Measurements from ENCODE around the gene CLN6. TPM values are rescaled to one million over a fixed set of nuclear protein-coding genes. Genes with fewer than 3 reads are reported as not detected.
"Not testable (repeated sequence)": the region's sequence is repeated elsewhere in the genome, so short reads cannot be mapped to it uniquely, and the experiment has no call there.

CLN6 gene
- total RNA-seq, 1 donor from 2014 or later = 18.7 TPM

DNA sequence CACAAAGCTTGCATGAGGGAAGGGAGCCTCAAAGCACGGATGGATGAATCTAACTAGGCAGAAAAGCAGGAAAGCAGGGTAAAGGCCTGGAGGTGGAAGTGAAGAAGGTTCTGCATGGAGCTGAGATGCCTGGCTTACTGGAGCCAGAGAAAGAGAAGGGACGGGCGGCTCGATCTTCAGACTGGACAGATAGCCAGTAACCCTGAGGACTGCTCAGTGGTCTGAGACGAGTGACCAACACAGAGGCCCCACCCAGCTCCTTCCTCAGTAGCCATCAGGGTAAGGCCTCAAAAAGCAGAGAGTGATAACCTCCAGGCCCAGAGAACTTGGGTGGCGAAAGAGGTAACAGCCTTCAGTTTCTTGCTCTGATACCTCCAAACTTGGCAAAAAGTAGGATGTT lies 6.4 kb downstream of the CLN6 start:
- H3K4me3 Mint-ChIP-seq (ENCODE audit: unreplicated experiment) = no peak overlapping the region
- peaks cover 9% of the 10 kb centered on the region for H3K4me1 Mint-ChIP-seq (ENCODE audit: unreplicated experiment)
- peak; percentile 63 for DNase-seq (ENCODE audit: extremely low spot score, unreplicated experiment)
- H3K27me3 Mint-ChIP-seq (ENCODE audit: unreplicated experiment) = no peaks in the 10 kb centered on the region
- TF ChIP-seq, protein P1, sequence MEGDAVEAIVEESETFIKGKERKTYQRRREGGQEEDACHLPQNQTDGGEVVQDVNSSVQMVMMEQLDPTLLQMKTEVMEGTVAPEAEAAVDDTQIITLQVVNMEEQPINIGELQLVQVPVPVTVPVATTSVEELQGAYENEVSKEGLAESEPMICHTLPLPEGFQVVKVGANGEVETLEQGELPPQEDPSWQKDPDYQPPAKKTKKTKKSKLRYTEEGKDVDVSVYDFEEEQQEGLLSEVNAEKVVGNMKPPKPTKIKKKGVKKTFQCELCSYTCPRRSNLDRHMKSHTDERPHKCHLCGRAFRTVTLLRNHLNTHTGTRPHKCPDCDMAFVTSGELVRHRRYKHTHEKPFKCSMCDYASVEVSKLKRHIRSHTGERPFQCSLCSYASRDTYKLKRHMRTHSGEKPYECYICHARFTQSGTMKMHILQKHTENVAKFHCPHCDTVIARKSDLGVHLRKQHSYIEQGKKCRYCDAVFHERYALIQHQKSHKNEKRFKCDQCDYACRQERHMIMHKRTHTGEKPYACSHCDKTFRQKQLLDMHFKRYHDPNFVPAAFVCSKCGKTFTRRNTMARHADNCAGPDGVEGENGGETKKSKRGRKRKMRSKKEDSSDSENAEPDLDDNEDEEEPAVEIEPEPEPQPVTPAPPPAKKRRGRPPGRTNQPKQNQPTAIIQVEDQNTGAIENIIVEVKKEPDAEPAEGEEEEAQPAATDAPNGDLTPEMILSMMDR (IDR thresholded peaks at IDR 0.05) = no peak
- no peaks in the 10 kb centered on the region for H3K9me3 Mint-ChIP-seq (ENCODE audit: unreplicated experiment)
- H3K36me3 Mint-ChIP-seq (ENCODE audit: unreplicated experiment) = no peaks in the 10 kb centered on the region
- H3K27ac Mint-ChIP-seq (ENCODE audit: unreplicated experiment) = no peak overlapping the region

DNA sequence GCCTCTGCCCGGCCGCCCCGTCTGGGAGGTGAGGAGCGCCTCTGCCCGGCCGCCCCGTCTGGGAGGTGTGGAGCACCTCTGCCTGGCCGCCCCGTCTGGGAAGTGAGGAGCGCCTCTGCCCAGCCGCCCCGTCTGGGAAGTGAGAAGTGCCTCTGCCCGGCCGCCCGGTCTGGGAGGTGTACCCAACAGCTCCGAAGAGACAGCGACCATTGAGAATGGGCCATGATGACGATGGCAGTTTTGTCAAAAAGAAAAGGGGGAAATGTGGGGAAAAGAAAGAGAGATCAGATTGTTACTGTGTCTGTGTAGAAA lies 7.1 kb downstream of the CLN6 start:
- not testable (repeated sequence) for DNase-seq (ENCODE audit: extremely low spot score, unreplicated experiment); H3K9me3 Mint-ChIP-seq (ENCODE audit: unreplicated experiment); H3K36me3 Mint-ChIP-seq (ENCODE audit: unreplicated experiment); H3K4me3 Mint-ChIP-seq (ENCODE audit: unreplicated experiment); H3K4me1 Mint-ChIP-seq (ENCODE audit: unreplicated experiment); H3K27ac Mint-ChIP-seq (ENCODE audit: unreplicated experiment); H3K27me3 Mint-ChIP-seq (ENCODE audit: unreplicated experiment)

DNA sequence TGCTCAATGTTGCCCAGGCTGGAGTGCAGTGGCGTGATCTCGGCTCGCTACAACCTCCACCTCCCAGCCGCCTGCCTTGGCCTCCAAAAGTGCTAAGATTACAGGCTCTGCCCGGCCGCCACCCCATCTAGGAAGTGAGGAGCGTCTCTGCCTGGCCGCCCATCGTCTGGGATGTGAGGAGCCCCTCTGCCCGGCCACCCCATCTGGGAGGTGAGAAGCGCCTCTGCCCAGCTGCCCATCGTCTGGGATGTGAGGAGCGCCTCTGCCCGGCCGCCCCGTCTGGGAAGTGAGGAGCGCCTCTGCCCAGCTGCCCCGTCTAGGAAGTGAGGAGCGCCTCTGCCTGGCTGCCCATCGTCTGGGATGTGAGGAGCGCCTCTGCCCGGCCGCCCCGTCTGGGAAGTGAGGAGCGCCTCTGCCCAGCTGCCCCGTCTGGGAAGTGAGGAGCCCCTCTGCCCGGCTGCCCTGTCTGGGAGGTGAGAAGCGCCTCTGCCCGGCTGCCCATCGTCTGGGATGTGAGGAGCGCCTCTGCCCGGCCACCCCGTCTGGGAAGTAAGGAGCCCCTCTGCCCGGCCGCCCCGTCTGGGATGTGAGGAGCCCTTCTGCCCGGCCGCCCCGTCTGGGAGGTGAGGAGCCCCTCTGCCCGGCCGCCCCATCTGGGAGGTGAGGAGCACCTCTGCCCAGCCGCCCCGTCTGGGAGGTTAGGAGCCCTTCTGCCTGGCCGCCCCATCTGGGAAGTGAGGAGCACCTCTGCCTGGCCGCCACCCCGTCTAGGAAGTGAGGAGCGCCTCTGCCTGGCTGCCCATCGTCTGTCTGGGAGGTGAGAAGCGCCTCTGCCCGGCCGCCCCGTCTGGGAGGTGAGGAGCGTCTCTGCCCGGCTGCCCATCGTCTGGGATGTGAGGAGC lies 7.7 kb downstream of the CLN6 start:
- not testable (repeated sequence) for H3K27me3 Mint-ChIP-seq (ENCODE audit: unreplicated experiment); H3K27ac Mint-ChIP-seq (ENCODE audit: unreplicated experiment); H3K36me3 Mint-ChIP-seq (ENCODE audit: unreplicated experiment); H3K4me3 Mint-ChIP-seq (ENCODE audit: unreplicated experiment); H3K9me3 Mint-ChIP-seq (ENCODE audit: unreplicated experiment); H3K4me1 Mint-ChIP-seq (ENCODE audit: unreplicated experiment)
- peak; percentile 78 for DNase-seq (ENCODE audit: extremely low spot score, unreplicated experiment)

DNA sequence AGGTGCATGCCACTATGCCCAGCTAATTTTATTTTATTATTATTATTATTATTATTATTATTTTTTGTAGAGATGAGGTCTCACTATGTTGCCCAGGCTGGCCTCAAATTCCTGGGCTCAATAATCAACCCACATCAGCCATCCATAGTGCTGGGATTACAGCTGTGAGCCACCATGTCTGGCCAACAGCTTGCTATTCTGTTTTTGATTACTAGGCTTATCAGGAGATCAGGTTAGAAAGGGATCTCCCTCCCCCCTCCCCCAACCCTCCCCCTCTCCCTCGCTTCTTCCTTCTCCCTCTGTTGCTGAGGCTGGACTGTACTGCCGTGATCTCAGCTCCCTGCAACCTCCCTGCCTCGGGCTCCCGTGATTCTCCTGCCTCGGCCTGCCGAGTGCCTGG lies 8.6 kb downstream of the CLN6 start:
- Mint-ChIP-seq H3K27ac (ENCODE audit: unreplicated experiment) (no peak overlapping the region), H3K4me1 (ENCODE audit: unreplicated experiment) (peaks cover 1% of the 10 kb centered on the region), H3K27me3 (ENCODE audit: unreplicated experiment) (no peaks in the 10 kb centered on the region), H3K36me3 (ENCODE audit: unreplicated experiment) (peaks cover 2% of the 10 kb centered on the region), H3K9me3 (ENCODE audit: unreplicated experiment) (no peaks in the 10 kb centered on the region), H3K4me3 (ENCODE audit: unreplicated experiment) (no peak overlapping the region)
- TF ChIP-seq, protein P1 (IDR thresholded peaks at IDR 0.05) = no peak
- peak; percentile 70 for DNase-seq (ENCODE audit: extremely low spot score, unreplicated experiment)

DNA sequence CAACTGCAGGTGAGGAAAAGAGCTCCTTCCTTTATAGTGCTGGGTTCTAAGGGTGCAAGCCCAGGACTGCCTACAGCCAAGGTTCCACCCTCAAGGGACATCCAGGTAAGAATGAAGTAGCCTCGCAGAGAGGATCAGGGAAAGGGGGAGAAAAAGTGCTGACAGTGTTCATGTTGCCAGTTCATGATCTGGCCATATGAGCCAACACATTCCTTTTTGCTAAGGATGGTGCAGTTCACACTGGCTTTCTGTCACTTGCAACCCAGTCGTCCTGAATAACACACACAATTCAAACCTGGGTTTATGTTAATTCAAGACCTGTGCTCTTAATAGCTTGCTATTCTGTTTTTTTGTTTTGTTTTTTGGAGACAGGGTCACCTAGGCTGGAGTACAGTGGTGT lies 9.0 kb downstream of the CLN6 start:
- TF ChIP-seq, protein P1 (IDR thresholded peaks at IDR 0.05) = no peak
- no peak overlapping the region for H3K27ac Mint-ChIP-seq (ENCODE audit: unreplicated experiment)
- H3K9me3 Mint-ChIP-seq (ENCODE audit: unreplicated experiment) = no peaks in the 10 kb centered on the region
- H3K27me3 Mint-ChIP-seq (ENCODE audit: unreplicated experiment) = no peaks in the 10 kb centered on the region
- H3K4me1 Mint-ChIP-seq (ENCODE audit: unreplicated experiment) = peaks cover 1% of the 10 kb centered on the region
- no peak for DNase-seq (ENCODE audit: extremely low spot score, unreplicated experiment)
- H3K36me3 Mint-ChIP-seq (ENCODE audit: unreplicated experiment) = peaks cover 2% of the 10 kb centered on the region
- no peak overlapping the region for H3K4me3 Mint-ChIP-seq (ENCODE audit: unreplicated experiment)

DNA sequence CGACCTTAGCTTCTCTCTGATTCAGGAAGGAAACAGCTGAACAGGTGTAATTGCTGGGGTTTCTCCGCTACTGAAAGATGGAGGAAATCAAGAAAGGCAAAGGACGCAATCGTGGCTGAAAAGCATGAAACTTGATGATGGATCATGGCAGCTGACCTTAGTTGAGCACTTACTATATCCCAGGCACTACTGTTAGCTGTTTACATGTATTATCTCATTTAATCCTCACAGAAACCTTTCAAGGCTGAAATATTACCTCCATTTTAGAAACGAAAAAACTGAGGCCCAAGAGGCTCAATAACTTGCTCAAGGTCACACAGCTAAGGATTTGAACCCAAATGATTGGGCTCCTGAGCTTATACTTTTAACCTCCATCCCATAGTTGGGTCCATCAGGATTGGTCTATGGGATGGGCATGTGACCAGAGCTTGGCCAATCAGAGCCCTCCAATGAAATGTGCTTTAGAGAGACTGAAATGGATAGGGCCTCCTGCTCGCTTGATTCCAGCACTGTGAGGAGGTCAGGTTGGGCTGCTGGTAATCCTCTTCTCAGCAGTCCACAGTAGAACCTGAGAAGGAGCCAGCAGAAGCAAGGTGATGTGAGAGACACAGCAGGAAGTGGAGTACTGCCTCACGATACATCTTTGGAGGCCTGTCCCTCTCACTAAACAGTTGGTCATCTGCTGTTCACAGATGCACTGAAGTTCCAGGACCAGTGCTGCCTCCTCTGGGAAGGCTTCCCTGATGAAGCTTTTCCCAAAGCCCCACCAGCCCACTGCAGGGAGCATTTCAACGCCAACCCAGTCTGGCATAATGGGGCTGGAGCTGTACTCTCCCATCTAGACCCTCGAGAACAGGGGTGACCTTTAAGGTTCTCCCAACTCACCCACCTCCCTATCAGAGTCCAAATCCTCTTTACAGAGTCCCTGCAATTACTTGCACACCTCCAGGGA lies 10.4 kb downstream of the CLN6 start:
- peaks cover 2% of the 10 kb centered on the region for H3K36me3 Mint-ChIP-seq (ENCODE audit: unreplicated experiment)
- no peak for DNase-seq (ENCODE audit: extremely low spot score, unreplicated experiment)
- H3K9me3 Mint-ChIP-seq (ENCODE audit: unreplicated experiment) = no peaks in the 10 kb centered on the region
- TF ChIP-seq, protein P1 (IDR thresholded peaks at IDR 0.05) = no peak
- no peaks in the 10 kb centered on the region for H3K27me3 Mint-ChIP-seq (ENCODE audit: unreplicated experiment)
- no peak overlapping the region for H3K4me3 Mint-ChIP-seq (ENCODE audit: unreplicated experiment)
- no peaks in the 10 kb centered on the region for H3K4me1 Mint-ChIP-seq (ENCODE audit: unreplicated experiment)
- no peak overlapping the region for H3K27ac Mint-ChIP-seq (ENCODE audit: unreplicated experiment)
